GM23338 (cell line): ENCODE data around the gene UNC93A. TPM values are rescaled to one million over a fixed set of nuclear protein-coding genes. Genes with fewer than 3 reads are reported as not detected.
A peak's percentile ranks its signal among the peaks of the same experiment; 100 is the strongest.

Experiments
- ATAC-seq: fragments of 200-7000 bp; cut with Tn5 transposase; 3 replicates; pipeline ENCODE4 v1.9.1; 2020
- DNase-seq: peaks from one replicate; pipeline ENCODE4 v3.0.0-alpha.2; 2015; ENCODE audit warnings: low spot score
- H2AFZ ChIP-seq: fragments of 200-600 bp; sonication (generic); 2 replicates; pipeline ENCODE4 v1.8.0; 2016; ENCODE audit warnings: antibody characterized with exemption, mild to moderate bottlenecking, moderate library complexity
- H3F3A ChIP-seq: fragments of 200-600 bp; sonication (generic); replicated peaks from 2 replicates; pipeline ENCODE4 v1.8.0; 2017; ENCODE audit warnings: antibody characterized with exemption, mixed run types, low read depth
- H3K27ac ChIP-seq: fragments of 200-600 bp; sonication (generic); 2 replicates; pipeline ENCODE4 v1.6.1; 2016; ENCODE audit warnings: low read depth
- H3K27me3 ChIP-seq: fragments of 200-600 bp; sonication (generic); 2 replicates; pipeline ENCODE4 v1.8.0; 2016; ENCODE audit warnings: mild to moderate bottlenecking, mixed run types, moderate library complexity; ENCODE audit not compliant: insufficient read depth
- H3K36me3 ChIP-seq: fragments of 200-600 bp; sonication (generic); 2 replicates; pipeline ENCODE4 v1.8.0; 2016; ENCODE audit warnings: mild to moderate bottlenecking; ENCODE audit not compliant: insufficient read depth
- H3K4me1 ChIP-seq: fragments of 200-600 bp; sonication (generic); 2 replicates; pipeline ENCODE4 v1.8.0; 2016; ENCODE audit warnings: mild to moderate bottlenecking, moderate library complexity; ENCODE audit not compliant: insufficient read depth
- H3K4me2 ChIP-seq: fragments of 200-600 bp; sonication (generic); 2 replicates; pipeline ENCODE4 v1.7.1; 2017; ENCODE audit warnings: mixed run types
- H3K4me3 ChIP-seq: fragments of 200-600 bp; sonication (generic); 2 replicates; pipeline ENCODE4 v1.6.1; 2016; ENCODE audit warnings: mixed run types
- H3K79me2 ChIP-seq: fragments of 200-600 bp; sonication (generic); replicated peaks from 2 replicates; pipeline ENCODE4 v1.8.0; 2017; ENCODE audit warnings: mild to moderate bottlenecking; ENCODE audit not compliant: insufficient read depth
- H3K9me2 ChIP-seq: fragments of 200-600 bp; sonication (generic); 2 replicates; pipeline ENCODE4 v1.8.0; 2017; ENCODE audit not compliant: insufficient read depth
- H4K20me1 ChIP-seq: fragments of 200-600 bp; sonication (generic); replicated peaks from 2 replicates; pipeline ENCODE4 v1.8.0; 2017; ENCODE audit warnings: mild to moderate bottlenecking; ENCODE audit not compliant: insufficient read depth
- H3K27ac Mint-ChIP-seq: 2 replicates; pipeline ENCODE4 v1.8.0; 2020; ENCODE audit warnings: inconsistent platforms, mild to moderate bottlenecking, moderate library complexity, mixed read lengths
- H3K27me3 Mint-ChIP-seq: 3 replicates; pipeline ENCODE4 v1.8.0; 2022; ENCODE audit warnings: low read depth, mild to moderate bottlenecking, moderate library complexity, mixed read lengths, inconsistent platforms; ENCODE audit not compliant: insufficient read depth, poor library complexity
- H3K36me3 Mint-ChIP-seq: 3 replicates; pipeline ENCODE4 v1.8.0; 2021; ENCODE audit warnings: low read depth, mild to moderate bottlenecking, inconsistent platforms, moderate library complexity, mixed read lengths
- H3K4me1 Mint-ChIP-seq: 3 replicates; pipeline ENCODE4 v1.8.0; 2020; ENCODE audit warnings: mild to moderate bottlenecking, inconsistent platforms, mixed read lengths
- H3K4me3 Mint-ChIP-seq: 3 replicates; pipeline ENCODE4 v1.8.0; 2021; ENCODE audit warnings: moderate library complexity, mild to moderate bottlenecking, inconsistent platforms, mixed read lengths
- H3K9me3 Mint-ChIP-seq: 3 replicates; pipeline ENCODE4 v1.8.0; 2020; ENCODE audit warnings: moderate library complexity, mild to moderate bottlenecking, inconsistent platforms, mixed read lengths
- CREB1 ChIP-seq: fragments of 250-450 bp; sonication (Bioruptor Pico); IDR thresholded peaks from 2 replicates; pipeline ENCODE4 v1.5.0; 2020; ENCODE audit warnings: low read depth, mild to moderate bottlenecking, moderate library complexity
- ETS1 ChIP-seq: IDR thresholded peaks from 2 replicates; pipeline ENCODE4 v1.6.1; 2016; ENCODE audit warnings: antibody characterized with exemption
- EZH2 ChIP-seq: fragments of 200-600 bp; sonication (generic); IDR thresholded peaks from one replicate; pipeline ENCODE4 v1.8.0; 2017; ENCODE audit warnings: antibody characterized with exemption, mild to moderate bottlenecking, low read depth; ENCODE audit not compliant: unreplicated experiment
- JUNB ChIP-seq: IDR thresholded peaks from one replicate; pipeline ENCODE4 v1.6.1; 2016; ENCODE audit warnings: antibody characterized with exemption; ENCODE audit not compliant: unreplicated experiment
- NANOG ChIP-seq: IDR thresholded peaks from 2 replicates; pipeline ENCODE4 v1.6.1; 2016; ENCODE audit warnings: antibody characterized with exemption, borderline replicate concordance
- POLR2AphosphoS5 ChIP-seq: IDR thresholded peaks from 2 replicates; pipeline ENCODE4 v1.6.1; 2016; ENCODE audit warnings: antibody characterized with exemption, low read depth
- STAT1 ChIP-seq: IDR thresholded peaks from one replicate; pipeline ENCODE4 v1.6.1; 2016; ENCODE audit warnings: antibody characterized with exemption; ENCODE audit not compliant: unreplicated experiment
- ZNF114 ChIP-seq: fragments of 250-450 bp; sonication (Bioruptor Pico); IDR thresholded peaks from 2 replicates; pipeline ENCODE4 v1.5.0; 2020; ENCODE audit warnings: mild to moderate bottlenecking, moderate library complexity
- ZNF462 ChIP-seq: fragments of 250-450 bp; sonication (Bioruptor Pico); IDR thresholded peaks from 2 replicates; pipeline ENCODE4 v1.5.0; 2020; ENCODE audit warnings: mild to moderate bottlenecking, moderate library complexity
- polyA plus RNA-seq: library from polyadenylated mRNA; unstranded; fragments of >200 nt; fragmentation: Nextera tagmentation; extraction: Ambion mirVana; gene quantifications from 2 replicates; pipeline ENCODE4 v1.2.1, GENCODE V29; 2016
- total RNA-seq: library from RNA; depleted of rRNA; stranded (reverse); fragments of >200 nt; shearing (Covaris generic); gene quantifications from 2 replicates; pipeline ENCODE4 v1.2.3, GENCODE V29; 2014

The UNC93A gene
- total and polyA plus RNA-seq, 2 experiments from 2014 or later, result 0.18 to 0.28 TPM

- peak; percentile 76 for ATAC-seq
- Mint-ChIP-seq H3K27me3 (peaks cover 12% of the 10 kb centered on the region), H3K36me3 (peaks cover 34% of the 10 kb centered on the region), H3K4me3 (peak overlapping the region; percentile 30), H3K9me3 (peaks cover 7% of the 10 kb centered on the region; the same call in 1 of the 3 replicates), H3K4me1 (peaks cover 81% of the 10 kb centered on the region), H3K27ac (peak overlapping the region; percentile 68)
- peaks cover 5% of the 10 kb centered on the region; the same call in 1 of the 2 replicates for H3K36me3 ChIP-seq
- H3K4me2 ChIP-seq, result peak overlapping the region; percentile 68
- peak; percentile 89 for DNase-seq
- TF ChIP-seq ETS1, result 0 out of 2 replicates have a peak, but pooled peaks have one; percentile 1
- no peak for TF ChIP-seq JUNB
- peak; percentile 88 for TF ChIP-seq NANOG
- H3K27me3 ChIP-seq, result no peaks in the 10 kb centered on the region
- peak overlapping the region; percentile 94 for H3K27ac ChIP-seq
- no peaks in the 10 kb centered on the region for H3K9me2 ChIP-seq
- no peaks in the 10 kb centered on the region for H4K20me1 ChIP-seq
- peaks cover 25% of the 10 kb centered on the region; the same call in 1 of the 2 replicates for H3F3A ChIP-seq
- H2AFZ ChIP-seq, result no peak overlapping the region
- H3K79me2 ChIP-seq, result peaks cover 3% of the 10 kb centered on the region; the same call in 1 of the 2 replicates
- H3K4me1 ChIP-seq, result peaks cover 44% of the 10 kb centered on the region
- peak overlapping the region; percentile 14 for H3K4me3 ChIP-seq
Measured at GRCh38 chr6:167244991-167245390, 46.1 kb upstream of the UNC93A start.

- Histone ChIP-seq H3F3A (peaks cover 30% of the 10 kb centered on the region; the same call in 1 of the 2 replicates), H3K4me3 (peak overlapping the region; percentile 10; the same call in 1 of the 2 replicates), H2AFZ (no peak overlapping the region), H3K9me2 (no peaks in the 10 kb centered on the region), H4K20me1 (no peaks in the 10 kb centered on the region), H3K36me3 (peaks cover 5% of the 10 kb centered on the region; the same call in 1 of the 2 replicates), H3K79me2 (peaks cover 3% of the 10 kb centered on the region; the same call in 1 of the 2 replicates), H3K4me2 (peak overlapping the region; percentile 56), H3K27me3 (no peaks in the 10 kb centered on the region), H3K4me1 (peaks cover 41% of the 10 kb centered on the region), H3K27ac (peak overlapping the region; percentile 94)
- DNase-seq (no peak), ATAC-seq (no peak)
- Mint-ChIP-seq H3K27me3 (peaks cover 12% of the 10 kb centered on the region), H3K4me3 (peak overlapping the region; percentile 30; the same call in 2 of the 3 replicates), H3K36me3 (peaks cover 31% of the 10 kb centered on the region), H3K27ac (peak overlapping the region; percentile 68), H3K9me3 (peaks cover 7% of the 10 kb centered on the region; the same call in 1 of the 3 replicates), H3K4me1 (peaks cover 79% of the 10 kb centered on the region)
- no peak for TF ChIP-seq JUNB
- no peak for TF ChIP-seq STAT1
- TF ChIP-seq ZNF462 (CRISPR knock-in tag), result no peak
- TF ChIP-seq ETS1, result no peak
- no peak for TF ChIP-seq POLR2AphosphoS5
- TF ChIP-seq CREB1, result no peak
- no peak for TF ChIP-seq NANOG
- TF ChIP-seq ZNF114 (CRISPR knock-in tag), result no peak
- no peak for TF ChIP-seq EZH2
Measured at GRCh38 chr6:167245591-167245990, 45.5 kb upstream of the UNC93A start.
